K562 (cell line): ENCODE measurements around the gene CUEDC2. TPM values are rescaled to one million over a fixed set of nuclear protein-coding genes. Genes with fewer than 3 reads are reported as not detected.
A peak's percentile ranks its signal among the peaks of the same experiment; 100 is the strongest.

Experiments used
- CAMTA2 ChIP-seq: fragments of 250-450 bp; sonication (Bioruptor Pico); conservative IDR thresholded peaks from 2 replicates; pipeline ENCODE4 v1.5.1; 2022
- CCNT2 ChIP-seq: IDR thresholded peaks from 2 replicates; pipeline ENCODE4 v1.6.1; 2011; ENCODE audit warnings: borderline replicate concordance, low read depth, mild to moderate bottlenecking, moderate library complexity, mixed read lengths, low read length; ENCODE audit not compliant: insufficient read length; ENCODE audit errors: extremely low read depth
- FOXJ3 ChIP-seq: sonication (generic); formaldehyde crosslinking; IDR thresholded peaks from 2 replicates; pipeline ENCODE4 v1.4.0; 2020; ENCODE audit warnings: mild to moderate bottlenecking, missing genetic modification reagents
- MYC ChIP-seq, 2 experiments: fragments of 250-450 bp in 1 of 2; sonication (Bioruptor Pico) in 1 of 2; IDR thresholded peaks; 2 replicates each; pipeline versions ENCODE4 v1.5.1 to v1.6.1; 2012 to 2021; ENCODE audit warnings: low read depth in 2 of 2, borderline replicate concordance in 1 of 2, improper control_type of control experiment in 1 of 2, low read length in 1 of 2, mild to moderate bottlenecking in 1 of 2, moderate library complexity in 1 of 2
- NCOA4 ChIP-seq: fragments of 450-650 bp; IDR thresholded peaks from 2 replicates; pipeline ENCODE4 v1.6.1; 2018; ENCODE audit warnings: mild to moderate bottlenecking; ENCODE audit not compliant: partially characterized antibody
- NELFE ChIP-seq: IDR thresholded peaks from 2 replicates; pipeline ENCODE4 v1.6.1; 2011; ENCODE audit warnings: mild to moderate bottlenecking; ENCODE audit not compliant: insufficient read depth, insufficient read length
- PHB ChIP-seq: fragments of 250-450 bp; sonication (Bioruptor Pico); IDR thresholded peaks from 2 replicates; pipeline ENCODE4 v1.5.0; 2021
- PTTG1 ChIP-seq: fragments of 450-650 bp; IDR thresholded peaks from 2 replicates; pipeline ENCODE4 v1.6.1; 2016; ENCODE audit warnings: low read depth, mild to moderate bottlenecking, missing genetic modification characterization, missing compliant biosample characterization
- RBM15 ChIP-seq: fragments of 200-400 bp; formaldehyde crosslinking; IDR thresholded peaks from 2 replicates; pipeline ENCODE4 v1.6.1; 2018; ENCODE audit warnings: mild to moderate bottlenecking, low read length, moderate library complexity; ENCODE audit not compliant: insufficient read depth
- TAF9B ChIP-seq: fragments of 450-650 bp; IDR thresholded peaks from 2 replicates; pipeline ENCODE4 v1.6.1; 2018; ENCODE audit warnings: mild to moderate bottlenecking; ENCODE audit not compliant: partially characterized antibody
- TBP ChIP-seq: optimal IDR thresholded peaks from 2 replicates; pipeline ENCODE3; 2011; ENCODE audit warnings: low read depth, low read length, improper control_type of control experiment
- ZNF707 ChIP-seq: fragments of 250-450 bp; sonication (Bioruptor Pico); conservative IDR thresholded peaks from 2 replicates; pipeline ENCODE4 v1.8.0; 2022; ENCODE audit warnings: inconsistent platforms, mild to moderate bottlenecking, moderate library complexity
- polyA plus RNA-seq, 8 experiments: library from polyadenylated mRNA; depleted of rRNA in 4 of 8; stranded (reverse) in 5 of 8; unstranded in 3 of 8; fragments of >200 nt; fragmentation: Nextera tagmentation in 2 of 8; fragmentation: Illumina TruSeq in 1 of 8; extraction: Ambion mirVana in 2 of 8; extraction: Trizol in 1 of 8; gene quantifications; 2 replicates each; pipeline versions ENCODE4 v1.2.1 to v1.2.3, GENCODE V29; 2011 to 2014; ENCODE audit warnings: inconsistent platforms in 1 of 8, missing spikeins in 1 of 8
- total RNA-seq, 7 experiments: library from RNA; depleted of rRNA in 6 of 7; stranded (reverse); fragments of >200 nt in 6 of 7; fragmentation: Illumina TruSeq in 2 of 7; extraction: Trizol in 2 of 7; gene quantifications; 2 replicates each; pipeline versions ENCODE4 v1.2.1 to v1.2.3, GENCODE V29; 2011 to 2021; ENCODE audit warnings: low replicate concordance in 1 of 7
- TF ChIP-seq, protein P1 (sequence below): fragments of 250-450 bp; sonication (Bioruptor Pico); IDR thresholded peaks from 2 replicates; pipeline ENCODE4 v1.8.0; 2022; ENCODE audit warnings: moderate library complexity, mild to moderate bottlenecking, inconsistent platforms
- TF ChIP-seq, protein P2 (sequence below): fragments of 250-450 bp; sonication (Bioruptor Pico); IDR thresholded peaks from 2 replicates; pipeline ENCODE4 v1.8.0; 2022; ENCODE audit warnings: moderate library complexity, mild to moderate bottlenecking, inconsistent platforms
- TF ChIP-seq, protein P3 (sequence below): fragments of 250-450 bp; sonication (Bioruptor Pico); IDR thresholded peaks from 2 replicates; pipeline ENCODE4 v1.5.0; 2022; ENCODE audit warnings: mild to moderate bottlenecking
- TF ChIP-seq, protein P4 (sequence below): IDR thresholded peaks from 2 replicates; pipeline ENCODE4 v1.6.1; 2011; ENCODE audit not compliant: insufficient read length; ENCODE audit errors: extremely low read depth
- TF ChIP-seq, protein P5 (sequence below): conservative IDR thresholded peaks from 2 replicates; pipeline ENCODE4 v1.6.1; 2011; ENCODE audit warnings: low read depth, mild to moderate bottlenecking, low read length; ENCODE audit not compliant: control insufficient read depth
- TF ChIP-seq, protein P6 (sequence below): fragments of 450-650 bp; formaldehyde crosslinking; conservative IDR thresholded peaks from 2 replicates; pipeline ENCODE4 v1.4.0; 2022; ENCODE audit warnings: mild to moderate bottlenecking, missing genetic modification characterization

CUEDC2 gene
- total and polyA plus RNA-seq, 9 of the 15 experiments (the other 6 are each of a cell fraction or from before 2014, with no cell fraction given), result 8.5 to 48.9 (median 27.4) TPM

DNA sequence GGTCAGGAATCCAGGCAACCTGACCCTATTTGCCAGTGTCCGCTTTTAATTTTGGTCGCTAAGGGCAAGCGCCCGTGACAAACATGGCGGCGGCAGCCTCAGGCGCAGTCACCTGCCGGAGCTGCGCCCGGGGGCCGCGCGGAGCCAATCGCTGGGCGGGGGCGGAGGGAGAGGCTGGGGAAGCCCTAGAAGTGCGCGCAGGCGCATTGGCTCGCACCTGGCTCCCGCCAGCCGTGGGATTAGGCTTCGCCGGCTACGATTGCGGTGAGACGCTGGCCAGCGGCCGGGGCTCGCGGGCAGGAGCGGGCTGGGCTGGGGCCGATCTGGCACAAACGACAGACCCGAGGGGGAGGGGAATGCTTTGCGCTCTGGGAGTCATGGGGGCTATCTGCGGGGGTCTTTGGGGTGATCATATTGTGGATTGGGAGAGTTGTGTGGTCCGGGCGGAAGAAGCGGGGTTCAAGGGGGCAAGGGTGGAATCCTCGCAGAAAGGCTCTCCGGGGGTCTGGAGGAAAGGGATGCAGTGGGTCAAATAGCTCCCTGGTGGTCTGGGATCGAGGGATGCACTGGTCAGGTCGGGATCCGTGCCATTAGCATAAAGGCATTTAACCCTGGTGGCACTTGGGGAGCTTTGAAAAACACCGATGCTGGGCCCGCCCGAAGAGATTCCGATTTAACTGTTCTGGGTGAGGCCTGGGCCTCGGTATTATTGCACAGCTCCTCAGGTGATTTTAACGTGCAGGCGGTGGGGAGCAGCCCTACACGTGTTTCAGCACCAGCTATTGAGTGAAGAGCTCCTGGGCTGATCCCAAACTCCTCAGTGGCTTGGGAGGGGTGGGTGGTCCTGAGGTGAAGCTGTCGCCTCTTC lies 29.0 kb upstream of the CUEDC2 start (continued):
- TF ChIP-seq NELFE (no peak), FOXJ3 (CRISPR knock-in tag) (no peak), NCOA4 (no peak), RBM15 (no peak), CCNT2 (peak; percentile 56), MYC (IDR thresholded peaks at IDR 0.05; ENCODE audit: low read depth, low read length) (0 out of 2 replicates have a peak, but pooled peaks have one; percentile 30), MYC (CRISPR knock-in tag; IDR thresholded peaks at IDR 0.05; ENCODE audit: borderline replicate concordance, low read depth) (no peak), CAMTA2 (CRISPR knock-in tag) (no peak), TAF9B (no peak), PHB (CRISPR knock-in tag) (no peak), PTTG1 (tag) (no peak), TBP (peak; percentile 37), ZNF707 (CRISPR knock-in tag) (no peak)
- TF ChIP-seq, protein P1, sequence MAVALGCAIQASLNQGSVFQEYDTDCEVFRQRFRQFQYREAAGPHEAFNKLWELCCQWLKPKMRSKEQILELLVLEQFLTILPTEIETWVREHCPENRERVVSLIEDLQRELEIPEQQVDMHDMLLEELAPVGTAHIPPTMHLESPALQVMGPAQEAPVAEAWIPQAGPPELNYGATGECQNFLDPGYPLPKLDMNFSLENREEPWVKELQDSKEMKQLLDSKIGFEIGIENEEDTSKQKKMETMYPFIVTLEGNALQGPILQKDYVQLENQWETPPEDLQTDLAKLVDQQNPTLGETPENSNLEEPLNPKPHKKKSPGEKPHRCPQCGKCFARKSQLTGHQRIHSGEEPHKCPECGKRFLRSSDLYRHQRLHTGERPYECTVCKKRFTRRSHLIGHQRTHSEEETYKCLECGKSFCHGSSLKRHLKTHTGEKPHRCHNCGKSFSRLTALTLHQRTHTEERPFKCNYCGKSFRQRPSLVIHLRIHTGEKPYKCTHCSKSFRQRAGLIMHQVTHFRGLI (CRISPR knock-in tag), result no peak
- TF ChIP-seq, protein P2, sequence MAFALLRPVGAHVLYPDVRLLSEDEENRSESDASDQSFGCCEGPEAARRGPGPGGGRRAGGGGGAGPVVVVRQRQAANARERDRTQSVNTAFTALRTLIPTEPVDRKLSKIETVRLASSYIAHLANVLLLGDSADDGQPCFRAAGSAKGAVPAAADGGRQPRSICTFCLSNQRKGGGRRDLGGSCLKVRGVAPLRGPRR, result no peak
- TF ChIP-seq, protein P3, sequence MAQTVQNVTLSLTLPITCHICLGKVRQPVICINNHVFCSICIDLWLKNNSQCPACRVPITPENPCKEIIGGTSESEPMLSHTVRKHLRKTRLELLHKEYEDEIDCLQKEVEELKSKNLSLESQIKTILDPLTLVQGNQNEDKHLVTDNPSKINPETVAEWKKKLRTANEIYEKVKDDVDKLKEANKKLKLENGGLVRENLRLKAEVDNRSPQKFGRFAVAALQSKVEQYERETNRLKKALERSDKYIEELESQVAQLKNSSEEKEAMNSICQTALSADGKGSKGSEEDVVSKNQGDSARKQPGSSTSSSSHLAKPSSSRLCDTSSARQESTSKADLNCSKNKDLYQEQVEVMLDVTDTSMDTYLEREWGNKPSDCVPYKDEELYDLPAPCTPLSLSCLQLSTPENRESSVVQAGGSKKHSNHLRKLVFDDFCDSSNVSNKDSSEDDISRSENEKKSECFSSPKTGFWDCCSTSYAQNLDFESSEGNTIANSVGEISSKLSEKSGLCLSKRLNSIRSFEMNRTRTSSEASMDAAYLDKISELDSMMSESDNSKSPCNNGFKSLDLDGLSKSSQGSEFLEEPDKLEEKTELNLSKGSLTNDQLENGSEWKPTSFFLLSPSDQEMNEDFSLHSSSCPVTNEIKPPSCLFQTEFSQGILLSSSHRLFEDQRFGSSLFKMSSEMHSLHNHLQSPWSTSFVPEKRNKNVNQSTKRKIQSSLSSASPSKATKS, result no peak
- TF ChIP-seq, protein P4, sequence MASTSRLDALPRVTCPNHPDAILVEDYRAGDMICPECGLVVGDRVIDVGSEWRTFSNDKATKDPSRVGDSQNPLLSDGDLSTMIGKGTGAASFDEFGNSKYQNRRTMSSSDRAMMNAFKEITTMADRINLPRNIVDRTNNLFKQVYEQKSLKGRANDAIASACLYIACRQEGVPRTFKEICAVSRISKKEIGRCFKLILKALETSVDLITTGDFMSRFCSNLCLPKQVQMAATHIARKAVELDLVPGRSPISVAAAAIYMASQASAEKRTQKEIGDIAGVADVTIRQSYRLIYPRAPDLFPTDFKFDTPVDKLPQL, result no peak
- TF ChIP-seq, protein P5, sequence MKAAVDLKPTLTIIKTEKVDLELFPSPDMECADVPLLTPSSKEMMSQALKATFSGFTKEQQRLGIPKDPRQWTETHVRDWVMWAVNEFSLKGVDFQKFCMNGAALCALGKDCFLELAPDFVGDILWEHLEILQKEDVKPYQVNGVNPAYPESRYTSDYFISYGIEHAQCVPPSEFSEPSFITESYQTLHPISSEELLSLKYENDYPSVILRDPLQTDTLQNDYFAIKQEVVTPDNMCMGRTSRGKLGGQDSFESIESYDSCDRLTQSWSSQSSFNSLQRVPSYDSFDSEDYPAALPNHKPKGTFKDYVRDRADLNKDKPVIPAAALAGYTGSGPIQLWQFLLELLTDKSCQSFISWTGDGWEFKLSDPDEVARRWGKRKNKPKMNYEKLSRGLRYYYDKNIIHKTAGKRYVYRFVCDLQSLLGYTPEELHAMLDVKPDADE, result 0 out of 2 replicates have a peak, but pooled peaks have one; percentile 21
- TF ChIP-seq, protein P6, sequence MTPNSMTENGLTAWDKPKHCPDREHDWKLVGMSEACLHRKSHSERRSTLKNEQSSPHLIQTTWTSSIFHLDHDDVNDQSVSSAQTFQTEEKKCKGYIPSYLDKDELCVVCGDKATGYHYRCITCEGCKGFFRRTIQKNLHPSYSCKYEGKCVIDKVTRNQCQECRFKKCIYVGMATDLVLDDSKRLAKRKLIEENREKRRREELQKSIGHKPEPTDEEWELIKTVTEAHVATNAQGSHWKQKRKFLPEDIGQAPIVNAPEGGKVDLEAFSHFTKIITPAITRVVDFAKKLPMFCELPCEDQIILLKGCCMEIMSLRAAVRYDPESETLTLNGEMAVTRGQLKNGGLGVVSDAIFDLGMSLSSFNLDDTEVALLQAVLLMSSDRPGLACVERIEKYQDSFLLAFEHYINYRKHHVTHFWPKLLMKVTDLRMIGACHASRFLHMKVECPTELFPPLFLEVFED, result no peak
